Measurements from ENCODE around the gene KCTD4. TPM values are rescaled to one million over a fixed set of nuclear protein-coding genes. Genes with fewer than 3 reads are reported as not detected.

The KCTD4 gene
- total and polyA plus RNA-seq, 7 donors = 0.22 to 6.8 (median 1.4) TPM

- Histone ChIP-seq H3K4me1 (peaks cover 0 to 27% (median 23%) of the 10 kb centered on the region in 4 donors), H3K27ac (peak overlapping the region in 3 of 4 donors; percentile 64 to 74 (median 71)), H3K27me3 (no peaks in the 10 kb centered on the region), H3K4me3 (no peak overlapping the region), H3K9me3 (no peaks in the 10 kb centered on the region), H3K36me3 (no peaks in the 10 kb centered on the region)
- 8 to 24% methylated on average over 3 of the region's 3 CpGs for WGBS, 2 donors
- DNase-seq = no peak
- intact Hi-C loops (cut with DNase I) = loop anchor here (5.0 kb wide), 1 partner anchor 35 kb away; no protein-coding TSS in a partner anchor
- peak in 3 of 4 donors; percentile 15 to 44 (median 30) for TF ChIP-seq POLR2AphosphoS5 (IDR thresholded peaks at IDR 0.05)
- TF ChIP-seq POLR2A (IDR thresholded peaks at IDR 0.05) = no peak
- TF ChIP-seq EP300 (IDR thresholded peaks at IDR 0.05) = no peak
Observed at GRCh38 chr13:45242070-45242469, 41.2 kb upstream of the KCTD4 start.

GRCh38 chr13:45240143-45240542, 39.3 kb upstream of the KCTD4 start:
- Histone ChIP-seq H3K9me3 (no peaks in the 10 kb centered on the region), H3K4me1 (peaks cover 0 to 34% (median 25%) of the 10 kb centered on the region in 4 donors), H3K36me3 (no peaks in the 10 kb centered on the region), H3K27me3 (no peaks in the 10 kb centered on the region), H3K27ac (no peak overlapping the region), H3K4me3 (no peak overlapping the region)
- DNase-seq = no peak
- TF ChIP-seq POLR2AphosphoS5 (IDR thresholded peaks at IDR 0.05) = no peak
- no peak for TF ChIP-seq POLR2A (IDR thresholded peaks at IDR 0.05)
- no peak for TF ChIP-seq EP300 (IDR thresholded peaks at IDR 0.05)
- no peak for TF ChIP-seq CTCF (IDR thresholded peaks at IDR 0.05)
- intact Hi-C loops (cut with DNase I) = loop anchor here (5.0 kb wide), 1 partner anchor 33 kb away; no protein-coding TSS in a partner anchor

DNA sequence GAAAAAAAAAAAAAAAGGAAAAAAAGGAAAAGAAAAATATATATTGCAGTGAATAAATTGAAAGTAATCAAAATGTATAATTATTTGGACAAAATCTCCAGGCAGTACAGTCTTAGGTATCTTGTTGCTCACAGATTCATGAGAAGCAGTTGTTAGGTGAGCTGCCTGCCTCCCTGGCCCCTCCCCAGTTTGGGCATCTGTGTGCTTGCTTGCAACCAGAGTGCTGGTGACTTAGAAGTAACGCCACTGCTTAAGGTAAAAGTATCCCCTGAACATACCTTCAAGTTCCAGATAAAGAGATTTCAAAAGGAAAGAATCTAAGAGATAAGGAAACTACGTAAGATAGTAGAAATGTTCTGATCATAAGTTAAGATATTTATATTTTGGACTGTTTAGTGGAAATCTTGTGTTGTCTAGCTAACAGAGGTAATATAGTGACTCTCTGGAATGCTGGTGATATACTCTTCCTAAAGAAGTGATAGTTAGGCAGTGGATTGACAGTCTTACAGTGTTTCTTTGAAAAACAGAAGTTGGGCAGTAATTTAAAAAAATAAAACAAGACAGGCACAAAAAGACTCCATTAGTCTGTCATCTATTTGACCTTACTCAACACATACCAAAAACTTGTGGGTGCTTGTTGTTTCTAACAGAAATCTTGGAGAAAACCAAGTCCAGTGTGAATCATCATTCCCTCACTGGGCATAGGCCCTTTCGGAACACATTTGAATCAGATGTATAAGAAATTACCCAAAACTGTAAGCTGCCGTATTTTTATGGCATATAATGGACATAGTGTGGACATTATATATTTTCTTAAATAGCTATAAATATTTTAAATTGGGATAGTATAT, 38.3 kb upstream of the KCTD4 start:
- no peak for TF ChIP-seq EP300 (IDR thresholded peaks at IDR 0.05)
- TF ChIP-seq POLR2A (IDR thresholded peaks at IDR 0.05) = no peak
- no peak for TF ChIP-seq POLR2AphosphoS5 (IDR thresholded peaks at IDR 0.05)
- TF ChIP-seq CTCF (IDR thresholded peaks at IDR 0.05) = no peak
- Histone ChIP-seq H3K4me3 (no peak overlapping the region), H3K27ac (no peak overlapping the region), H3K4me1 (peaks cover 0 to 34% (median 25%) of the 10 kb centered on the region in 4 donors), H3K36me3 (no peaks in the 10 kb centered on the region), H3K27me3 (no peaks in the 10 kb centered on the region), H3K9me3 (no peaks in the 10 kb centered on the region)
- intact Hi-C loops (cut with DNase I) = no loop called here
- WGBS, 2 donors = 93 to 96% methylated on average over 4 of the region's 4 CpGs
- DNase-seq = no peak

- no peak for TF ChIP-seq CTCF (IDR thresholded peaks at IDR 0.05)
- TF ChIP-seq EP300 (IDR thresholded peaks at IDR 0.05) = no peak
- TF ChIP-seq POLR2AphosphoS5 (IDR thresholded peaks at IDR 0.05) = no peak
- no peak for TF ChIP-seq POLR2A (IDR thresholded peaks at IDR 0.05)
- WGBS, 2 donors = 96 to 99% methylated on average over 2 of the region's 2 CpGs
- H3K27ac ChIP-seq = no peak overlapping the region
Observed at GRCh38 chr13:45232591-45232990, 31.7 kb upstream of the KCTD4 start.

DNA sequence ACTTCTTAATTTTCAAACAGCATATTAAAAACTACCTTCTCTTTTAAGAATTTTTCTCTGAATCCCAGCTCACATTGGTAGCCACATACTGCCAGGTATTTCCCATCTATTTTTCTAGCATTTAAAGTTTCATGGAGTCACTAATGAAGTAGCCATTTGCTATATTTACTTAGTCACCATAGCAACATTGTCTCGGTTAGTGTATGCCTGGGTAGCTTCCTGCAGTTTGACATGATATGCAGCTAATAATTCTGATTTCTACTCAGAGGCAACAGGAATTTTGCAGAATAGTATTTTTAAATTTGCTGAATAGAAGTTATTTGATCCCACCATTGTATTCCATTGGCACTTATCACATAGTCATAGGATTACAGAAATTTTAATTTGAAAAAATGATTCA, 30.9 kb upstream of the KCTD4 start:
- intact Hi-C loops (cut with DNase I) = no loop called here
- WGBS, 2 donors = 16 to 33% methylated on average over 1 of the region's 1 CpG

More at GRCh38 chr13:45232591-45232990, 31.7 kb upstream of the KCTD4 start:
- Histone ChIP-seq H3K27me3 (no peaks in the 10 kb centered on the region), H3K4me1 (peaks cover 0 to 14% (median 13%) of the 10 kb centered on the region in 4 donors), H3K4me3 (no peak overlapping the region), H3K9me3 (no peaks in the 10 kb centered on the region), H3K36me3 (no peaks in the 10 kb centered on the region)
- intact Hi-C loops (cut with DNase I) = no loop called here
- DNase-seq = no peak

More for the DNA sequence above, 30.9 kb upstream of the KCTD4 start:
- peaks cover 0 to 14% (median 13%) of the 10 kb centered on the region in 4 donors for H3K4me1 ChIP-seq
- peak overlapping the region in 2 of 4 donors; percentile 26 to 32 for H3K27ac ChIP-seq
- H3K36me3 ChIP-seq = no peaks in the 10 kb centered on the region
- TF ChIP-seq POLR2AphosphoS5 (IDR thresholded peaks at IDR 0.05) (peak in 1 of 4 donors; percentile 15), POLR2A (IDR thresholded peaks at IDR 0.05) (no peak)
- no peak for DNase-seq
- no peaks in the 10 kb centered on the region for H3K9me3 ChIP-seq
- no peaks in the 10 kb centered on the region for H3K27me3 ChIP-seq
- H3K4me3 ChIP-seq = no peak overlapping the region
